Renal pelvis (tissue), 4 donors: ENCODE data around the gene CRB2. TPM values are rescaled to one million over a fixed set of nuclear protein-coding genes. Genes with fewer than 3 reads are reported as not detected.

Experiments
- DNase-seq: peaks from one replicate; pipeline ENCODE4 v3.0.0-alpha.2; 2013
- polyA plus RNA-seq, 3 donors: library from polyadenylated mRNA; unstranded; fragments of 120-200 nt; gene quantifications; one replicate each; pipeline ENCODE4 v1.2.1, GENCODE V29; 2013; ENCODE audit not compliant: insufficient read length in 3 of 3

The CRB2 gene
- polyA plus RNA-seq, 3 donors = 29.9 to 31.9 (median 30.4) TPM

GRCh38 chr9:123361731-123362510 lies 5.9 kb downstream of the CRB2 start:
- DNase-seq = no peak

- DNase-seq = no peak
These were observed 6.9 kb downstream of the CRB2 start for GRCh38 chr9:123362856-123363255.

DNA sequence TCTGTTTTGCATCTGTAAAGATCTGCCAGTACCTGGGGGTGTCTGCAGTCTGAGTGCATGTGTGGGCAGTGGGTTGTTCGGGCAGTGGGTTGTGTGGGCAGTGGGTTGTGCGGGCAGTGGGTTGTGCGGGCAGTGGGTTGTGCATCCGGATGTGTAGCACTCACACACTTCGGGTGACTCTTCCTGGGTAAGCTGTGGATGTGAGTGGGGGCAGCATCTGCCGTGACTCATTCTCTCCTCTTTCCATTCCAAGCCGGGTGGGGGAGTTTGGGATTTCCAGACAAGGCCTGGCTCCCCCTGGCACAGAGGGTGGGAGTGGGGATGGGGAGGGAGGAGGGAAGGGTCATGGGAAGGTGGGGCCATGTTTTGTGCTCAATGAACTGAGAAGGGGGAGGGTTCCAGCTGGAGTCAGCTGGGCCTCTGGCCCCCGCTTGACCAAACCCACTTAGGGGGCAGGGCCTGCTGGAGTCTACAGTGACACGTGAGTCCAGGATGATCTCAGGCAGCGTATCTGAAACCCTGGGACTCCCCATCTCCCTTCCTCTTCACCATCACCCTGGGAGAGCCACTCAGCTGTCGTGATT lies 8.3 kb downstream of the CRB2 start:
- peak; percentile 69 for DNase-seq

- DNase-seq = no peak
These were observed 9.4 kb downstream of the CRB2 start for GRCh38 chr9:123365287-123365880.

- no peak for DNase-seq
These were observed 10.0 kb downstream of the CRB2 start for GRCh38 chr9:123365881-123366528.

DNA sequence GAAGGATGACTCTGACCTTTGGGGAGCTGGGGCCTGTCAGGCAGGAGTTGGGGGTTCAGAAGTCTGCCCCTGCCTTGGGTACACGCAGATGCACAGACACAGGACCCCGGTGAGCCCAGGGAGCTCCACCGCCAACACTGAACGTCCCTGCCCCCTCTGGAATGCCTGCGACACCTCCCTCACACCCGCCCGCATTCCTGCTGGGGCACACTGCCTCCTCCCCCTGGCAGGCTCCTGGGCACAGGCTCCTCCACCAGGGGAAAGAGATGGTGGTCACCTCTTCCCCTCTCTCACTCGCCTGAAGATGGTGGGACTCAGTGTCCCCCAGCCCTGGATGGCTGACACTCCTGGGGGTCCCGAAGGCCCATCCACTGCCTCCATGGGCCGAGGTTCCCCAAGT lies 12.0 kb downstream of the CRB2 start:
- peak; percentile 64 for DNase-seq

DNA sequence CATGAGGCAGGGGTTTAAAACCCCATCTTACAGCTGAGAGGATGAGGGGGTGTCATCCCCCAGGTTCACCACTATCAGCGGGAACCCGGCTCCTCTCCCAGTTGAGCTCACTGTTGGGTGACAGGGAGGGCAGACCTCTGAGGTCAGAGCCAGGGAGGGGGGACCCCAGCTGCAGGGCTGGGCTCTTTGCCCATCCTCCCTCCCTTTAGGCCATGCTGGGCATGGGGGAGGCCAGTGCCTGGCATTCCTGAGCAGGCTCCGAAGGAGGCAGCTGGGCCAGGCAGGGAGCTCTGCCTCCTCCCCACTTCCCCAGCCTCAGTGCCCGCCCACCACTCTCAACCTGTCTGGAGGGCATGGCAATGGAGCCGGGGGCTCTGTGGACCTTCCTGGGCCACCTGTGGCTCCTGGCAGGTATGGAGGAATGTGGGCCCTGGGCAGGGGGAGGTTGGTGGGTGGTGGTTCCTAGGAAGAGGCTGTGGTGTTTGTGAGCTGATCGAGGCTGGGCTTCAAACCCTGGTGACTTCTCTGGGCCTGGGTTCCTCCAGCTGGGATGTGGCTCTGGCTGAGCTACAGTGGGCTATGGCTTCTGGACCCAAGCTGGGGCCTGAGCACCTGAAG lies 12.6 kb downstream of the CRB2 start:
- no peak for DNase-seq

DNA sequence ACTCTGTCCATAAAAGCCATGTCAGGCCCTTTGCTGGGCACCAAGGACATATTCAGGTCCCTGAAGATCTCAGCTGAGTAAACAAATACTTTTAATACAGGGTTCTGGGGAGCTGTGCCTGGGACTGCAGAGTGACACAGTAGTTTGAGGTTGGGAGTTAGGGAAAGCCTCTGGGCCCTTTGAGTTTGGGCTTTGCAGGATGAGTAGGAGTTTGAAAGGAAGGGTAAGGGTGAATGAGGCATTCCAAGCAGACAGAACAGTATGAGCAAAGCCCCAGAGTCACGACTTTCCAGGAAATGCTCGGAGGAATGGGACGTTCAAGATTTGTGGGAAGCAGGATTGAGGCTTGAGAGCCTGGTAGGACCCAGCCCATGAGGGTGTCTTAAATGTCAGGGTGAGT lies 13.3 kb downstream of the CRB2 start:
- DNase-seq = no peak

- no peak for DNase-seq
These were observed 14.1 kb downstream of the CRB2 start for GRCh38 chr9:123370108-123370507.

DNA sequence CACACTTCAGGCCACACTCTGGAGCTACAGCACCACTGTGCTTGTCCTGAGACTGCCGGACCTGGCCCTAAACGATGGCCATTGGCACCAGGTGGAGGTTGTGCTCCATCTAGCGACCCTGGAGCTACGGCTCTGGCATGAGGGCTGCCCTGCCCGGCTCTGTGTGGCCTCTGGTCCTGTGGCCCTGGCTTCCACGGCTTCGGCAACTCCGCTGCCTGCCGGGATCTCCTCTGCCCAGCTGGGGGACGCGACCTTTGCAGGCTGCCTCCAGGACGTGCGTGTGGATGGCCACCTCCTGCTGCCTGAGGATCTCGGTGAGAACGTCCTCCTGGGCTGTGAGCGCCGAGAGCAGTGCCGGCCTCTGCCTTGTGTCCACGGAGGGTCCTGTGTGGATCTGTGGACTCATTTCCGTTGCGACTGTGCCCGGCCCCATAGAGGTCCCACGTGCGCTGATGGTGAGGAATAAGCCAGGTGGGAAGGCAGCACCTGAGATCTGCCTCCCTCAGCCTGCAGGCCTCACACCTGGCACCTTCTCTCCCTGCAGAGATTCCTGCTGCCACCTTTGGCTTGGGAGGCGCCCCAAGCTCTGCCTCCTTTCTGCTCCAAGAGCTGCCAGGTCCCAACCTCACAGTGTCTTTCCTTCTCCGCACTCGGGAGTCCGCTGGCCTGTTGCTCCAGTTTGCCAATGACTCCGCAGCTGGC lies 14.7 kb downstream of the CRB2 start:
- no peak for DNase-seq

- no peak for DNase-seq
These were observed 15.2 kb downstream of the CRB2 start for GRCh38 chr9:123371228-123371584.

GRCh38 chr9:123371805-123372590 lies 16.0 kb downstream of the CRB2 start:
- no peak for DNase-seq

DNA sequence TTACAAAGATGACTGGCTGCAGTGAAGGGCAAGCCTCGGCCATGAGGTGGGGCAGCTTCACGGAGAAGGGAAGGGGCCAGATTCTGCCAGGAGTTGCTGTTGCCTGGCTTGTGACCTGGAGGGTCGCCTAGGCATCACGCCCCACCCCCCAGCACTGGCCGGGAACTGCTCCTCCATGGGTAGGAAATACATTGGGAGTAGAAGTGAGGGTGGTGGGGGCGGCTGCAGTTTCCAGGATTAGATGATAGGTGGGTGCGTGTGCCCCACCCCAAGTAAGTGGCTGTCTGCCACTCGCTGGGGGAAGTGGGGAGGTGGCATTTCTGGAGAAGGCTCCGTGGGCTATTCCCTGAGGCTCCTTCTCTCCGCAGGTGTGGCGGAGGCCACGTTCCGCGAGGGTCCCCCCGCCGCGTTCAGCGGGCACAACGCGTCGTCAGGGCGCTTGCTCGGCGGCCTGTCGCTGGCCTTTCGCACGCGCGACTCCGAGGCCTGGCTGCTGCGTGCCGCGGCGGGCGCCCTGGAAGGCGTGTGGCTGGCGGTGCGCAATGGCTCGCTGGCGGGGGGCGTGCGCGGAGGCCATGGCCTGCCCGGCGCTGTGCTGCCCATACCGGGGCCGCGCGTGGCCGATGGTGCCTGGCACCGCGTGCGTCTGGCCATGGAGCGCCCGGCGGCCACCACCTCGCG lies 16.9 kb downstream of the CRB2 start:
- DNase-seq = no peak

DNA sequence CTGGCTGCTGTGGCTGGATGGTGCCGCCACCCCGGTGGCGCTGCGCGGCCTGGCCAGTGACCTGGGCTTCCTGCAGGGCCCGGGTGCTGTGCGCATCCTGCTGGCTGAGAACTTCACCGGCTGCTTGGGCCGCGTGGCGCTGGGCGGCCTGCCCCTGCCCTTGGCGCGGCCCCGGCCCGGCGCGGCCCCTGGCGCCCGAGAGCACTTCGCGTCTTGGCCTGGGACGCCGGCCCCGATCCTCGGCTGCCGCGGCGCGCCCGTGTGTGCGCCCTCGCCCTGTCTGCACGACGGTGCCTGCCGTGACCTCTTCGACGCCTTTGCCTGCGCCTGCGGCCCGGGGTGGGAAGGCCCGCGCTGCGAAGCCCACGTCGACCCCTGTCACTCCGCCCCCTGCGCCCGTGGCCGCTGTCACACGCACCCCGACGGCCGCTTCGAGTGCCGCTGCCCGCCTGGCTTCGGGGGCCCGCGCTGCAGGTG lies 17.5 kb downstream of the CRB2 start:
- no peak for DNase-seq

DNA sequence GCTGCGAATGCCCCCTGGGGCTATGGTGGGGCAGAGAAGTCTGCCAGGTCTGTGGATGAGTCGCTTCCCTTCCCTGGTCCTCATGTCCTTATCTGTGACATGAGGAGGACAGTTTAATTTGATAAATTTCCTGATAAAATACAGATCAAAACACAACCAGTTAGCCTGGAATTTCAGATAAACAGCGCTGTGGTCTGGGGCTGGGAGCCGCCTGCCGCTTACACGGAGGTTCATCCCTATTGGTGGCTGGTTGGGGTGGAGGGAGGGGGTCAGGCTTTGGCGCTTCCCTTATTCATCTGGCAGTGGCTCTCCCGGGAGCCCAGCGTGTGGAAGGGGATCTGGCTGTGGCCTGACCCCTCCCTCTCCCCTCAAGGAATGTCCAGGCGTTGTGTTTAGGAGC lies 17.9 kb downstream of the CRB2 start:
- no peak for DNase-seq

DNA sequence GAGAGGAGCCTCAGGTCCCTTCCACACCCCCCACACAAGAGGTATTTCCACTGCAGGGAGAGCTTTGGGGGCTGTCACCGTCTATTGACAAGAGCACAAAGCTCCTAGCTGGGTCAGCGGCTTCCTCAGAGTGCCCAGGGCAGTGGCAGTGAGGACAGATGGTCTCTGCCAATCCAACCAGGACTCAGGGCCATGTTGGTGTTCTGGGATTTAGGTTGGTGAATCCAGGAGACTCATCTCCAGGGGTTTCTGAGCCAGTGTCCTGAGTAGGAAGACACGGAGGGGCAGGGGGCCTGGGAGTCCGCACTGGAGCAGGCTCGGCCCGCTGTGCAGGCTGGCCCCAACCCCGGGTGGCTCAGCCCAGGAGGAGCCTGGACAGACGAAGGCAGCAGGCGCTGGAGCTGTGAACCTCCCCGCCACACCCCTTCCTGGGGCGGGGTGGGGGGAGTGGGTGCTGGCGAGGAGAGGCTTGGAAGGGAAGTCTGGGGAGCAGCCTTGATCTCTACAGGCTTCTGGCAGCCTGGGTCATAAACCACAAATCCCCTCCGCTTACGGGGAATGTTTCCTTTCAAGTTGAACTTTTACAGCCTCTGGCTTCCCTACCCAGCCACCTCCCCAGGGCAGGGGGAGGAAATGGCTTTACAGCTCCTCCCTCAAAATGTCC lies 19.6 kb downstream of the CRB2 start:
- DNase-seq = peak; percentile 81

GRCh38 chr9:123376218-123377071 lies 20.4 kb downstream of the CRB2 start:
- DNase-seq = no peak

- DNase-seq = no peak
These were observed 21.4 kb downstream of the CRB2 start for GRCh38 chr9:123377211-123377971.
